DOHH2 (cell line): ENCODE measurements around the gene EIF2B2.

Experiments
- H3F3A ChIP-seq: fragments of 200-600 bp; sonication (generic), shearing (Covaris generic); 2 replicates; pipeline ENCODE4 v1.6.0; 2016; ENCODE audit warnings: antibody characterized with exemption, mild to moderate bottlenecking; ENCODE audit not compliant: control insufficient read depth, insufficient read depth
- H3K27ac ChIP-seq: fragments of 200-600 bp; sonication (generic); 2 replicates; pipeline ENCODE4 v1.5.1; 2014; ENCODE audit warnings: low read depth, mild to moderate bottlenecking, low read length, moderate library complexity
- H3K27me3 ChIP-seq: fragments of 200-600 bp; sonication (generic); 2 replicates; pipeline ENCODE4 v1.6.1; 2014; ENCODE audit warnings: mild to moderate bottlenecking, low read length, mixed read lengths; ENCODE audit not compliant: control insufficient read depth
- H3K36me3 ChIP-seq: fragments of 200-600 bp; sonication (generic); 2 replicates; pipeline ENCODE4 v1.6.1; 2014; ENCODE audit warnings: mild to moderate bottlenecking, low read length, moderate library complexity, mixed read lengths; ENCODE audit not compliant: control insufficient read depth
- H3K4me1 ChIP-seq: fragments of 200-600 bp; sonication (generic); 2 replicates; pipeline ENCODE4 v1.6.1; 2014; ENCODE audit warnings: mild to moderate bottlenecking, low read length, mixed read lengths; ENCODE audit not compliant: control insufficient read depth
- H3K4me2 ChIP-seq: fragments of 200-600 bp; sonication (generic); 2 replicates; pipeline ENCODE4 v1.6.0; 2014; ENCODE audit warnings: mild to moderate bottlenecking, low read length, moderate library complexity
- H3K4me3 ChIP-seq: fragments of 200-600 bp; sonication (generic); 2 replicates; pipeline ENCODE4 v1.5.1; 2014; ENCODE audit warnings: mild to moderate bottlenecking, low read length, mixed read lengths
- H3K79me2 ChIP-seq: fragments of 200-600 bp; sonication (generic); 2 replicates; pipeline ENCODE4 v1.6.1; 2014; ENCODE audit warnings: mild to moderate bottlenecking, low read length, mixed read lengths; ENCODE audit not compliant: control insufficient read depth
- H3K9me2 ChIP-seq: fragments of 200-600 bp; sonication (generic); replicated peaks from 2 replicates; pipeline ENCODE4 v1.6.1; 2014; ENCODE audit warnings: mild to moderate bottlenecking, low read length, mixed read lengths; ENCODE audit not compliant: control insufficient read depth
- H3K9me3 ChIP-seq: fragments of 200-600 bp; sonication (generic); 2 replicates; pipeline ENCODE4 v1.6.1; 2014; ENCODE audit warnings: antibody characterized with exemption, low read length, mixed read lengths; ENCODE audit not compliant: control insufficient read depth, insufficient read depth
- H4K20me1 ChIP-seq: fragments of 200-600 bp; sonication (generic); 2 replicates; pipeline ENCODE4 v1.6.0; 2014; ENCODE audit warnings: low read depth, mild to moderate bottlenecking, antibody characterized with exemption, low read length, moderate library complexity; ENCODE audit not compliant: control insufficient read depth, insufficient read depth
- EZH2phosphoT487 ChIP-seq: fragments of 200-600 bp; sonication (generic); IDR thresholded peaks from 2 replicates; pipeline ENCODE4 v1.6.1; 2017; ENCODE audit warnings: borderline replicate concordance, mild to moderate bottlenecking, antibody characterized with exemption, low read length, moderate library complexity, mixed read lengths
- TF ChIP-seq, protein P1 (sequence below): fragments of 200-600 bp; sonication (generic); IDR thresholded peaks from one replicate; pipeline ENCODE4 v1.5.1; 2014; ENCODE audit warnings: antibody characterized with exemption, mild to moderate bottlenecking, low read depth, low read length; ENCODE audit not compliant: poor library complexity, severe bottlenecking

Gene EIF2B2

DNA sequence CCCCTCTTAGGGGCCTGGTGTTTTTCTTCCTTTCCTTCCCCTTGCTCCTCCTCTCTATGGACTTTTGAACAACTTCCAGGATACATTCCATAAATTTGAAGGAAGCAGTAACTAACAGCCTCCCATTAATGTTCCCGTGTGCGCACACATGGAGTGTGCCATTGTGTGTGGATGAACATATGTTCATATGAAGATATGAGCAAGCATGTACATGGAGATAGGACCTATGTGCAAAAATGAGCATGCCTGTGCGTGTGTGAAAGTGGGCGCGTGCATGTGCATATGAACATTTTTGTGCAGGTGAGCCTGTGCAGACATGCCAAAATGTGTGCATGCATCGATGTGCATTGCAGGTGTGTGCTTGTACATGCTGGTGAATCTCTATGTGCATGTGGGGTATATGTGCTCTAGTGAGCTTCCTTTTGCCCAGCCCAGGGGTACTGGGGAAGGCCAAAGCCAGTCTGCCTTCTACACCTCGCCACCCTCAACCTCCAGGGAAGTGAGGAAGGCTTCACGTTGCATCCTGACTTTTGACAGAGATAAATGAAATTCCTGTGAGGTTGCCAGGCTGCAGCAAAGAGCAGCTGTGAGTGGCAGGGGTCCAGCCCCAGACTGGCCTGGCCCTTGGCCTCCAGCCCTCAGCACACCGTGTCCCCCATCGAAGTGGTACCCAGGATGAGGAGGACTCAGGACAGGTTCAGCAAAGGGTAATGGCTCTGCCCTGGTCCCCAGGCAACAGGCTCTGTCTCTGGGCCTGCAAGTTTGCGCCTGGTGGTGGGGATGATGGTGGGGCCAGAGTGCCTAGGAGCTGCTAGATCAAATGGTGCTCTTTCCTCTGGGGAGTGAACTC is 26.2 kb upstream of the EIF2B2 start:
- no peaks in the 10 kb centered on the region for H3K9me2 ChIP-seq

DNA sequence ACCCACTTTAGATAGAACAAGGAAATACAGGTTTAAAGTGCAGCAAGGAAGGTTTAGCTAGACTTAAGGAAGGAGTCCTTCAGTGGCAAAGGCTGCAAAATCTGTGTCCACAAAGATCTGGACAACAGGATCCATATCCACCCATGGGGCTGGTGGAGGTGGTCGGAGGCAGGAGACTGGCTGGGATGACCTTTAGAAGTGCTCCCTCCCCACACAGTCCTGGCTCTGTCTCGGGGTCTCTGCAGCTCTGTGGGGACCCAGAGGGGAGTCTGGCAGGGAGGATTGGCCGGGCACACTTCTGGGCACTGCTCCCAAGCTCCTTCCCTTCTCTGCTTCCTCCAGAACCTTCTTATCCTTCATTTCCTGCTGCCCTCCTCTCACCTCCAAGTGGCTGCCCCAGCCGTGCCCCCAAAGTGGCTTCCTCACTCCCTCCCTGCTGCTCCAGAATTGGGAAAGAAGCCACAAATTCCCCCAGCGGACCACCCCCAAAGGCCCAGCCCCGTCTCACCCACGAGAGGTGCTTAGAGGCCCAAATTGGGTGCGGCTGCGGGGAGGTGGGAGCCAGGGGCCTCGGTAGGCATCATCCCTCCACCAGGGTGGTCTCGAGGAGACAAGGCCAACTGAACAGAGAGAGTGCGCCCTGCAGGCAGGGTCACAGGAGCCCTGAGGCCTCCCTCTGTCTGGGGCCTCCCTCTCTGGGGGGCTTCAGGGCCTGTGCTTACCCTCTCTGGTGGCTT is 25.4 kb upstream of the EIF2B2 start:
- H3K4me2 ChIP-seq = no peak overlapping the region
- H4K20me1 ChIP-seq = no peaks in the 10 kb centered on the region
- no peaks in the 10 kb centered on the region for H3K79me2 ChIP-seq
- no peaks in the 10 kb centered on the region for H3K36me3 ChIP-seq
- H3K9me2 ChIP-seq = no peaks in the 10 kb centered on the region
- no peaks in the 10 kb centered on the region for H3K27me3 ChIP-seq
- TF ChIP-seq, protein P1, sequence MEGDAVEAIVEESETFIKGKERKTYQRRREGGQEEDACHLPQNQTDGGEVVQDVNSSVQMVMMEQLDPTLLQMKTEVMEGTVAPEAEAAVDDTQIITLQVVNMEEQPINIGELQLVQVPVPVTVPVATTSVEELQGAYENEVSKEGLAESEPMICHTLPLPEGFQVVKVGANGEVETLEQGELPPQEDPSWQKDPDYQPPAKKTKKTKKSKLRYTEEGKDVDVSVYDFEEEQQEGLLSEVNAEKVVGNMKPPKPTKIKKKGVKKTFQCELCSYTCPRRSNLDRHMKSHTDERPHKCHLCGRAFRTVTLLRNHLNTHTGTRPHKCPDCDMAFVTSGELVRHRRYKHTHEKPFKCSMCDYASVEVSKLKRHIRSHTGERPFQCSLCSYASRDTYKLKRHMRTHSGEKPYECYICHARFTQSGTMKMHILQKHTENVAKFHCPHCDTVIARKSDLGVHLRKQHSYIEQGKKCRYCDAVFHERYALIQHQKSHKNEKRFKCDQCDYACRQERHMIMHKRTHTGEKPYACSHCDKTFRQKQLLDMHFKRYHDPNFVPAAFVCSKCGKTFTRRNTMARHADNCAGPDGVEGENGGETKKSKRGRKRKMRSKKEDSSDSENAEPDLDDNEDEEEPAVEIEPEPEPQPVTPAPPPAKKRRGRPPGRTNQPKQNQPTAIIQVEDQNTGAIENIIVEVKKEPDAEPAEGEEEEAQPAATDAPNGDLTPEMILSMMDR = no peak
- no peak for TF ChIP-seq EZH2phosphoT487
- no peak overlapping the region for H3K4me3 ChIP-seq
- H3K27ac ChIP-seq = no peak overlapping the region
- no peaks in the 10 kb centered on the region for H3F3A ChIP-seq
- H3K4me1 ChIP-seq = peaks cover 8% of the 10 kb centered on the region
- no peaks in the 10 kb centered on the region for H3K9me3 ChIP-seq

More for the DNA sequence above, 26.2 kb upstream of the EIF2B2 start:
- TF ChIP-seq EZH2phosphoT487 = no peak
- TF ChIP-seq, protein P1 = no peak
- Histone ChIP-seq H3K4me2 (no peak overlapping the region), H4K20me1 (no peaks in the 10 kb centered on the region), H3K36me3 (no peaks in the 10 kb centered on the region), H3K27me3 (no peaks in the 10 kb centered on the region), H3K27ac (no peak overlapping the region), H3K4me1 (peaks cover 8% of the 10 kb centered on the region), H3K9me3 (no peaks in the 10 kb centered on the region), H3K4me3 (no peak overlapping the region), H3F3A (no peaks in the 10 kb centered on the region), H3K79me2 (no peaks in the 10 kb centered on the region)

DNA sequence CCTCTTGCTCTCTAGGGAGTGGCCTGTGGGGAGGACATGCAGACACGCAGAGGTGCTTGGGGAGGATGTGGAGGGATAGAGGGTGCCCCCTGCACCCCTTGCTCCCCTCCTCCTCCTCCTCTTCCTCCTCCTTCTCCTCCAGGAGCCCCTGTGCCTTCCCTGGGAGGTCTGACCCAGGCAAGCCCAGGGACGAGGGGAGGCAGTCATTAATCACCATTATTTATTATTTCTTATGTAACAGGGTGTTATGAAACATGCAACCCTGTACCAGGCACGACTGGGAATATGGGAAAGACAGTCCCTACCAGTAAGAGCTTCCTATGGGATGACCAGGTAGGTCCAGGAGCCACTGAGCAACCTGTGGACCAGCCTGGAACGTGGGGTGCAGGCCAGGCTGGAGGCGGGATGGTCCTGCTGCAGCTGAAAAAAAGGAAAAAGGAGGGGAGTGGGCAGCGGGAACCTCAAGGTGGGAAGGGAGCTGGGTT is 24.8 kb upstream of the EIF2B2 start:
- Histone ChIP-seq H3K9me3 (no peaks in the 10 kb centered on the region), H3K4me1 (peaks cover 8% of the 10 kb centered on the region), H3K9me2 (no peaks in the 10 kb centered on the region), H3K27me3 (no peaks in the 10 kb centered on the region), H3K27ac (no peak overlapping the region), H4K20me1 (no peaks in the 10 kb centered on the region), H3K4me2 (no peak overlapping the region), H3F3A (no peaks in the 10 kb centered on the region), H3K4me3 (no peak overlapping the region), H3K36me3 (no peaks in the 10 kb centered on the region), H3K79me2 (no peaks in the 10 kb centered on the region)
- TF ChIP-seq EZH2phosphoT487 = no peak
- TF ChIP-seq, protein P1 = no peak
